RWPE2 (cell line): ENCODE measurements around the gene EMC1.
"Not testable (repeated sequence)": the region's sequence is repeated elsewhere in the genome, so short reads cannot be mapped to it uniquely, and the experiment has no call there.

Experiments used
- ATAC-seq: fragments of 200-7000 bp; cut with Tn5 transposase; 3 replicates; pipeline ENCODE4 v1.9.1; 2021; ENCODE audit warnings: low read depth
- DNase-seq: peaks from one replicate; pipeline ENCODE4 v3.0.0-alpha.2; 2020; ENCODE audit warnings: low spot score
- H3K27ac ChIP-seq: fragments of 450-650 bp; 2 replicates; pipeline ENCODE4 v1.5.1; 2017; ENCODE audit warnings: mild to moderate bottlenecking; ENCODE audit not compliant: poor library complexity, severe bottlenecking
- H3K27me3 ChIP-seq: fragments of 250-450 bp; sonication (Bioruptor Pico); 2 replicates; pipeline ENCODE4 v1.5.1; 2021; ENCODE audit warnings: mild to moderate bottlenecking, moderate library complexity; ENCODE audit not compliant: insufficient read depth, poor library complexity, severe bottlenecking
- H3K36me3 ChIP-seq: fragments of 250-450 bp; sonication (Bioruptor Pico); 2 replicates; pipeline ENCODE4 v1.5.1; 2020; ENCODE audit warnings: low read depth, mild to moderate bottlenecking, moderate library complexity
- H3K4me1 ChIP-seq: fragments of 250-450 bp; sonication (Bioruptor Pico); 2 replicates; pipeline ENCODE4 v1.5.1; 2021; ENCODE audit warnings: mild to moderate bottlenecking, moderate library complexity; ENCODE audit not compliant: insufficient read depth, poor library complexity, severe bottlenecking
- H3K4me3 ChIP-seq: fragments of 250-450 bp; sonication (Bioruptor Pico); 2 replicates; pipeline ENCODE4 v1.5.1; 2021; ENCODE audit warnings: mild to moderate bottlenecking, moderate library complexity; ENCODE audit not compliant: severe bottlenecking
- H3K9me3 ChIP-seq: fragments of 250-450 bp; sonication (Bioruptor Pico); 2 replicates; pipeline ENCODE4 v1.5.1; 2021; ENCODE audit warnings: mild to moderate bottlenecking, moderate library complexity; ENCODE audit not compliant: severe bottlenecking
- CTCF ChIP-seq: fragments of 450-650 bp; IDR thresholded peaks from one replicate; pipeline ENCODE4 v1.5.1; 2017; ENCODE audit warnings: mild to moderate bottlenecking, moderate library complexity; ENCODE audit not compliant: poor library complexity, severe bottlenecking

Gene EMC1

GRCh38 chr1:19287436-19288185 is 36.3 kb upstream of the EMC1 start:
- ATAC-seq (no peak), DNase-seq (no peak)
- no peaks in the 10 kb centered on the region for H3K27me3 ChIP-seq
- TF ChIP-seq CTCF, result no peak
- H3K4me1 ChIP-seq, result no peaks in the 10 kb centered on the region
- no peaks in the 10 kb centered on the region for H3K9me3 ChIP-seq
- no peak overlapping the region for H3K27ac ChIP-seq
- no peaks in the 10 kb centered on the region for H3K36me3 ChIP-seq
- H3K4me3 ChIP-seq, result no peak overlapping the region

DNA sequence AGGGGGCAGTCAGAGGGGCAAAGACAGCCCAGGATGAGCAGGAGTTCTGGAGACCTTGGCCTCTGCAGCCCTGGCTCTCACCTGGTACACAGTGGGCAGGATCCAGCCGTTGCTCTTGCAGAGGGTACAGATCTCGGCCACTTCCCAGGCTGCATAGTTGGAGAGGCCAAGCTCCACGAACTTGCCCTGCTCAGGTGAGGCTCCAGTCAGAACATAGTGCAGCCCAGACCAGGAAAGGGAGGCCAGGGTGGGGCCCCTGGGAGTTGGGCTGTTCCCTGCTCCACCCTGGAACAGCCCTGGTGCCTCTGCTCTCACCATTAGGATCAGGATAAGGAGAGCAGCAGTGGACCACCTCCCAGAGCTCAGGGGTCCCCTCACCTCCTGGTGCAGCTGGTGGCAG is 34.5 kb upstream of the EMC1 start:
- not testable (repeated sequence) for DNase-seq, H3K9me3 ChIP-seq, H3K36me3 ChIP-seq, H3K4me3 ChIP-seq, H3K27me3 ChIP-seq, H3K4me1 ChIP-seq, H3K27ac ChIP-seq
- ATAC-seq, result 0 out of 3 replicates have a peak, but pooled peaks have one; percentile 15

DNA sequence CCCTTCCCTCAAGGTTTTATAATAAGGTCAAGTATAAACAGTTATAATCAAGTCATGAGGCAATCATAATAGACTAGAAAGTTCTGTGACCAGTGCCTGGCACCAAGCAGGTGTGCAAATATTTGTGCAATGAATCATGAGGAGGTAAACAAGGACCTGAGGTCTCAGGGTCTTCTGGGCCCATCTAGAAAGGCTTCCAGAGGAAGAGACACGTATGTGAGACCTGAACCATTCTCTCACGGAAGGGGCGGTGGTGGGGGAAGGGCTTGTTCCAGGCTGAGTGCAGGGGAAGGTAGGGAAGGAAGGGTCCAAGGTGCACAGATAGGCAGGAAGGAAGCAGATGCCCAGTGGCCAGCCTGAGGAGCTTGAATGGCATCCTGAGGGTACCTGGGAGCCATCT is 34.0 kb upstream of the EMC1 start:
- not testable (repeated sequence) for H3K4me1 ChIP-seq, H3K4me3 ChIP-seq, H3K27me3 ChIP-seq, DNase-seq, H3K27ac ChIP-seq, ATAC-seq, H3K36me3 ChIP-seq, H3K9me3 ChIP-seq

DNA sequence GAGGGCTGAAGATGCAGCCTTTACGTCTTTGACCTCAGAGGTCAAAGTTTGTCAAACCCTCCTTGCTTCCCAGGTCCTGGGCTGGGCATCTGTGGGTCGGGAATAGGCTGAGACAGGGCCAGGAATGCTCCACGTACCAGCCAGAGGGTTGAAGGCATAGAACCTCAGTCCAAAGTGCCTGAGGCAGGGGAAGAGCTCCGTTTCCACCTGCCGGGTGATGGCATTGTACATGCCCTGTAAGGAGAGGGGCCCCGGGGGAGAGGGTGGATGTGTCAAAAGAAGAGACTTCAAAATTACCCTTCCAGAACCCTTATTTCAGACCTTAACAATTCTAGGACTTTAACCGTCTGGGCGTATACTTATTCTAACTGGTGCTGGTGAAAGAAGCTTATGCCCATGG is 33.6 kb upstream of the EMC1 start:
- no peak for TF ChIP-seq CTCF
- no peak overlapping the region for H3K4me3 ChIP-seq
- no peaks in the 10 kb centered on the region for H3K36me3 ChIP-seq
- ATAC-seq (no peak), DNase-seq (no peak)
- H3K27ac ChIP-seq, result no peak overlapping the region
- no peaks in the 10 kb centered on the region for H3K27me3 ChIP-seq
- H3K4me1 ChIP-seq, result no peaks in the 10 kb centered on the region
- no peaks in the 10 kb centered on the region for H3K9me3 ChIP-seq

GRCh38 chr1:19283891-19284290 is 32.6 kb upstream of the EMC1 start:
- Histone ChIP-seq H3K27me3 (no peaks in the 10 kb centered on the region), H3K36me3 (no peaks in the 10 kb centered on the region), H3K4me3 (no peak overlapping the region), H3K9me3 (no peaks in the 10 kb centered on the region), H3K4me1 (no peaks in the 10 kb centered on the region), H3K27ac (no peak overlapping the region)
- TF ChIP-seq CTCF, result no peak
- no peak for ATAC-seq
- no peak for DNase-seq

DNA sequence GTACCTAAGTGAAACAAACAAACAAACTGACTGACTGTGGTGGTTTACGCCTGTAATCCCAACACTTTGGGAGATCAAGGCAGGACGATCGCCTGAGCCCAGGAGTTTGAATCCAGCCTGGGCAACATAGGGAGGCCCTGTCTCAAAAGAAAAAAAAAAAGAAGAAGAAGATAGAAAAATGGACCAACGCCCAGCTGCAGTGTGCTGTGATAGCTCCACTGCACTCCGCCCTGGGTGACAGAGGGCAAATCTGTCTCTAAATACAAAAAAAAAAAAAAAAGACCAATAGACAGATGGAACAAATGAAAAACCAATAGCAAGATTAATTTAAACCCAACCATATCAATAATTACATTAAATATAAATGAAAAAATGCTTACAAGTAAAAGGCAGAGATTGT is 23.3 kb upstream of the EMC1 start:
- Histone ChIP-seq H3K4me3 (no peak overlapping the region), H3K27me3 (no peaks in the 10 kb centered on the region), H3K27ac (no peak overlapping the region), H3K4me1 (no peaks in the 10 kb centered on the region), H3K9me3 (no peaks in the 10 kb centered on the region), H3K36me3 (no peaks in the 10 kb centered on the region)
- no peak for TF ChIP-seq CTCF
- DNase-seq (no peak), ATAC-seq (no peak)

DNA sequence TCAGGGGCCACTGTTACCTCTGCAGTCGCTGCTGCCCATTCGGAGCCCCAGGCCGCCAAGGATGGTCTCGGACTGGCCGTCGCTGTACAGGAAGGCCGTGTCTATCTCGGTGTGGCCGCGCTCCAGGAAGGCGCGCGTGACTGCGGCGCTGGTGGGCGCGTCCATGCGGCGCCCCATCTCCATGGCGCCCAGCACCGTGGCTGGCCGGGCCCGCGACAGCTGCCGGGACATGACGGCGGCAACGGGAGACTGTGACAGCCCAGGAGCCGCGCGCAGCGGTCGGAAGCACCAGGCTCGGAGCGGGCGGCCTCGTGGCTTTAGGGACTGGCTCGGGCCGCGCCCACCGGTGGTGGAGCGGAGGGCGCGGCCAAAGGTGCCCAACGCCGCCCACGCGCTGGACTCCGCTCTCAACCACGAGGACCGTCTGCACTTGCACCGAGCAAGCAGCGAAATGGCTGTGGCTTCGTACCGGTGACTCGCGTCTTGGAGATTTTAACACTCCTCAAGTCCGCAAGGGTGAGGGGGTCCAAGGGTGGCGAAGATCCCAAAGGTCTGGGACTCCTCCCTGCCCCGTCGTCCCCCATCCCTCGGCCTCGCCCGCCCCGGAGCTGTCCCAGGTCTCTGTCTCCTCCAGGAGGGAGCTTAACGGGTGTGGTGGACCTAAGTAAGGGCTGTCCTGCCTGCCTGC is 22.7 kb upstream of the EMC1 start:
- not testable (repeated sequence) for DNase-seq, H3K36me3 ChIP-seq, H3K4me1 ChIP-seq, H3K27me3 ChIP-seq, H3K27ac ChIP-seq, H3K4me3 ChIP-seq, ATAC-seq, H3K9me3 ChIP-seq
